Measurements from ENCODE around the gene MAP4K4. TPM values are rescaled to one million over a fixed set of nuclear protein-coding genes. Genes with fewer than 3 reads are reported as not detected.

MAP4K4 gene
- total and polyA plus RNA-seq, 2 of the 4 experiments (the other 2 are of a cell fraction): 89.4 to 124 TPM

GRCh38 chr2:101901241-101901640 lies 203.7 kb downstream of the MAP4K4 start:
- no peak overlapping the region for H3K23ac ChIP-seq (ENCODE audit: low read depth, low read length)
- WGBS, 2 experiments (ENCODE audit: extremely low coverage in 2 of 2, insufficient read length in 1 of 2): no CpG with 5 or more reads among the region's 2 CpGs
- no peak overlapping the region for H3K4me3 ChIP-seq (ENCODE audit: insufficient read depth, low read depth, low read length)
- H3K27me3 ChIP-seq (ENCODE audit: control insufficient read depth, insufficient read depth, low read length): no peaks in the 10 kb centered on the region
- no peak overlapping the region for H3K4ac ChIP-seq (ENCODE audit: low read depth, low read length)
- peaks cover 3% of the 10 kb centered on the region; the same call in 1 of the 2 replicates for H3K36me3 ChIP-seq (ENCODE audit: control insufficient read depth, insufficient read depth, low read length)
- no peak overlapping the region for H3K56ac ChIP-seq (ENCODE audit: extremely low read depth, insufficient read depth, low read length)
- no peak overlapping the region for H2BK5ac ChIP-seq (ENCODE audit: low read depth, low read length, poor library complexity, severe bottlenecking)
- BruUV-seq (replicated peaks): no TSS peak
- intact Hi-C loops (cut with micrococcal nuclease): no loop called here
- H3K9me1 ChIP-seq (ENCODE audit: insufficient read depth, low read length): peaks cover 4% of the 10 kb centered on the region; the same call in 1 of the 2 replicates
- H3K9me3 ChIP-seq (ENCODE audit: control insufficient read depth, insufficient read depth, low read length): peaks cover 11% of the 10 kb centered on the region
- no peak overlapping the region for H3K18ac ChIP-seq (ENCODE audit: low read depth, low read length)
- H3K27ac ChIP-seq (ENCODE audit: insufficient read depth, low read length): no peak overlapping the region
- in situ Hi-C loops (cut with MboI; ENCODE audit: low sequenced_read_pairs): no loop called here
- H4K5ac ChIP-seq (ENCODE audit: low read depth, low read length): no peak overlapping the region
- H2BK20ac ChIP-seq (ENCODE audit: low read depth, low read length): no peak overlapping the region
- H2AK5ac ChIP-seq (ENCODE audit: low read depth, low read length): no peak overlapping the region
- H2AFZ ChIP-seq (replicated peaks; ENCODE audit: low read length, poor library complexity): no peak overlapping the region
- TF ChIP-seq MAZ (IDR thresholded peaks at IDR 0.05; ENCODE audit: borderline replicate concordance, low read depth, low read length) (no peak), ELK1 (IDR thresholded peaks at IDR 0.05; ENCODE audit: borderline replicate concordance, low read depth, low read length) (no peak), CEBPB (IDR thresholded peaks at IDR 0.05; ENCODE audit: low read depth, low read length) (no peak), NFE2L2 (IDR thresholded peaks at IDR 0.05; ENCODE audit: low read depth, low read length) (no peak), RAD21 (IDR thresholded peaks at IDR 0.05; ENCODE audit: low read length) (no peak), CHD1 (IDR thresholded peaks at IDR 0.05; ENCODE audit: low read depth, low read length) (no peak), MXI1 (IDR thresholded peaks at IDR 0.05; ENCODE audit: borderline replicate concordance, low read depth, low read length) (no peak), SMC3 (IDR thresholded peaks at IDR 0.05; ENCODE audit: low read depth, low read length) (no peak), FOS (IDR thresholded peaks at IDR 0.05; ENCODE audit: low read depth, low read length) (no peak), MAFK (IDR thresholded peaks at IDR 0.05; ENCODE audit: low read depth, low read length) (no peak)
- TF ChIP-seq, protein P1, sequence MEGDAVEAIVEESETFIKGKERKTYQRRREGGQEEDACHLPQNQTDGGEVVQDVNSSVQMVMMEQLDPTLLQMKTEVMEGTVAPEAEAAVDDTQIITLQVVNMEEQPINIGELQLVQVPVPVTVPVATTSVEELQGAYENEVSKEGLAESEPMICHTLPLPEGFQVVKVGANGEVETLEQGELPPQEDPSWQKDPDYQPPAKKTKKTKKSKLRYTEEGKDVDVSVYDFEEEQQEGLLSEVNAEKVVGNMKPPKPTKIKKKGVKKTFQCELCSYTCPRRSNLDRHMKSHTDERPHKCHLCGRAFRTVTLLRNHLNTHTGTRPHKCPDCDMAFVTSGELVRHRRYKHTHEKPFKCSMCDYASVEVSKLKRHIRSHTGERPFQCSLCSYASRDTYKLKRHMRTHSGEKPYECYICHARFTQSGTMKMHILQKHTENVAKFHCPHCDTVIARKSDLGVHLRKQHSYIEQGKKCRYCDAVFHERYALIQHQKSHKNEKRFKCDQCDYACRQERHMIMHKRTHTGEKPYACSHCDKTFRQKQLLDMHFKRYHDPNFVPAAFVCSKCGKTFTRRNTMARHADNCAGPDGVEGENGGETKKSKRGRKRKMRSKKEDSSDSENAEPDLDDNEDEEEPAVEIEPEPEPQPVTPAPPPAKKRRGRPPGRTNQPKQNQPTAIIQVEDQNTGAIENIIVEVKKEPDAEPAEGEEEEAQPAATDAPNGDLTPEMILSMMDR (conservative IDR thresholded peaks at IDR 0.05; ENCODE audit: low read depth, low read length): no peak
- TF ChIP-seq, protein P2, sequence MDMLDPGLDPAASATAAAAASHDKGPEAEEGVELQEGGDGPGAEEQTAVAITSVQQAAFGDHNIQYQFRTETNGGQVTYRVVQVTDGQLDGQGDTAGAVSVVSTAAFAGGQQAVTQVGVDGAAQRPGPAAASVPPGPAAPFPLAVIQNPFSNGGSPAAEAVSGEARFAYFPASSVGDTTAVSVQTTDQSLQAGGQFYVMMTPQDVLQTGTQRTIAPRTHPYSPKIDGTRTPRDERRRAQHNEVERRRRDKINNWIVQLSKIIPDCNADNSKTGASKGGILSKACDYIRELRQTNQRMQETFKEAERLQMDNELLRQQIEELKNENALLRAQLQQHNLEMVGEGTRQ (IDR thresholded peaks at IDR 0.05; ENCODE audit: low read depth, low read length): no peak
- no peak for DNase-seq
- H2AK9ac ChIP-seq (replicated peaks; ENCODE audit: low read depth, low read length, poor library complexity): no peak overlapping the region
- H4K8ac ChIP-seq (ENCODE audit: low read depth in 2 of 2, low read length in 2 of 2): no peak overlapping the region
- H4K20me1 ChIP-seq (ENCODE audit: insufficient read depth, low read length): no peaks in the 10 kb centered on the region
- ATAC-seq (ENCODE audit: low read depth): no peak
- no peak overlapping the region for H2BK15ac ChIP-seq (ENCODE audit: low read depth, low read length)
- ChIA-PET POLR2A (ENCODE audit: unreplicated experiment) (interaction anchor here (0.5 kb wide), 1 partner anchor 1359 kb away, joined by 3 read pairs; no protein-coding TSS in a partner anchor), CTCF (no interaction called here)
- H3K4me1 ChIP-seq (ENCODE audit: control insufficient read depth, insufficient read depth, low read length): peaks cover 1% of the 10 kb centered on the region; the same call in 1 of the 2 replicates
- H3K4me2 ChIP-seq (ENCODE audit: low read depth, low read length): no peak overlapping the region
- H4K91ac ChIP-seq (ENCODE audit: insufficient read depth, low read depth, low read length): no peak overlapping the region
- H2BK120ac ChIP-seq (ENCODE audit: low read depth, low read length): no peak overlapping the region
- no peak overlapping the region for H3K14ac ChIP-seq (replicated peaks; ENCODE audit: low read depth, low read length)
- H3K9ac ChIP-seq (ENCODE audit: low read depth, low read length): no peak overlapping the region
- no peaks in the 10 kb centered on the region; a peak in 1 of 4 replicates for H3K79me1 ChIP-seq (ENCODE audit: low read depth in 1 of 2, low read length in 2 of 2)
- dilution Hi-C loops (cut with HindIII; ENCODE audit: low sequenced_read_pairs, unreplicated experiment): no loop called here
